K562 (cell line): ENCODE measurements around the gene TREH. TPM values are rescaled to one million over a fixed set of nuclear protein-coding genes. Genes with fewer than 3 reads are reported as not detected.

Source experiments
- ATAC-seq: fragments of 200-7000 bp; cut with Tn5 transposase; 3 replicates; pipeline ENCODE4 v1.9.1; 2020; ENCODE audit warnings: moderate library complexity
- BruUV-seq: library from RNA; stranded (reverse); fragments of 400-500 nt; replicated peaks from 2 replicates; lab custom pipeline; 2021; lab: Mats Ljungman, UMichigan
- CTCF ChIA-PET: fragments of 300-600 bp; formaldehyde crosslinking; extraction: SDS; loops from one replicate; lab custom pipeline; 2021; ENCODE audit warnings: low intra/inter-chr PET ratio; lab: Yijun Ruan, JAX
- POLR2A ChIA-PET: fragments of 300-600, 350-650 bp; sonication (Branson Sonifier 250); formaldehyde crosslinking; extraction: SDS; loops from one replicate; lab custom pipeline; 2021; ENCODE audit warnings: antibody characterized with exemption, inconsistent platforms; lab: Yijun Ruan, JAX
- DNase-seq, 4 experiments: peaks; one replicate each; pipeline versions ENCODE4 v3.0.0 to v3.0.0-alpha.2; 2011 to 2018; ENCODE audit warnings: low spot score in 3 of 4, mixed read lengths in 3 of 4; ENCODE audit errors: extremely low read depth in 1 of 4
- FAIRE-seq: peaks from 2 replicates; lab custom pipeline; 2011; peaks lifted over from hg19 to GRCh38; lab: Jason Lieb, UNC
- H2AFZ ChIP-seq: 2 replicates; pipeline ENCODE4 v1.6.0; 2011; ENCODE audit warnings: low read depth, low read length, control low read depth, inconsistent platforms
- H3K27ac ChIP-seq: fragments of 200-600 bp; 3 replicates; pipeline ENCODE4 v1.8.0; 2011; ENCODE audit warnings: low read depth, mild to moderate bottlenecking, control low read depth, inconsistent platforms, low read length, moderate library complexity, mixed read lengths; ENCODE audit errors: extremely low read depth
- H3K27me3 ChIP-seq, 2 experiments: fragments of 300-600 bp in 1 of 2; 2 replicates in 1 of 2; 3 replicates in 1 of 2; pipeline versions ENCODE4 v1.6.0 to v1.8.0; 2011; ENCODE audit warnings: inconsistent platforms in 2 of 2, low read length in 2 of 2, mild to moderate bottlenecking in 1 of 2, mixed read lengths in 1 of 2, moderate library complexity in 1 of 2; ENCODE audit not compliant: control insufficient read depth in 2 of 2, insufficient read depth in 2 of 2
- H3K36me3 ChIP-seq: fragments of 300-600 bp; 3 replicates; pipeline ENCODE4 v1.8.0; 2011; ENCODE audit warnings: mild to moderate bottlenecking, low read length, inconsistent platforms; ENCODE audit not compliant: control insufficient read depth, insufficient read depth
- H3K4me1 ChIP-seq, 2 experiments: fragments of 200-600 bp in 1 of 2; replicated peaks in 1 of 2; 2 replicates in 1 of 2; 3 replicates in 1 of 2; pipeline versions ENCODE4 v1.5.1 to v1.8.0; 2011; ENCODE audit warnings: inconsistent platforms in 2 of 2, low read length in 2 of 2, mild to moderate bottlenecking in 1 of 2, mixed read lengths in 1 of 2, moderate library complexity in 1 of 2; ENCODE audit not compliant: control insufficient read depth in 2 of 2, insufficient read depth in 2 of 2
- H3K4me2 ChIP-seq: 2 replicates; pipeline ENCODE4 v1.6.1; 2011; ENCODE audit warnings: low read length, control low read depth, inconsistent platforms, mixed read lengths; ENCODE audit not compliant: insufficient read depth
- H3K4me3 ChIP-seq: fragments of 200-600 bp; sonication (generic), shearing (Covaris generic); 2 replicates; pipeline ENCODE4 v1.5.1; 2016; ENCODE audit warnings: control low read depth, inconsistent platforms
- H3K79me2 ChIP-seq: fragments of 200-600 bp; 3 replicates; pipeline ENCODE4 v1.8.0; 2011; ENCODE audit warnings: low read length, inconsistent platforms; ENCODE audit not compliant: control insufficient read depth, insufficient read depth
- H3K9ac ChIP-seq, 2 experiments: 2 replicates each; pipeline versions ENCODE4 v1.6.0 to v1.6.1; 2011; ENCODE audit warnings: low read depth in 2 of 2, low read length in 2 of 2, control low read depth in 1 of 2, inconsistent platforms in 1 of 2, mild to moderate bottlenecking in 1 of 2, mixed read lengths in 1 of 2; ENCODE audit not compliant: insufficient read depth in 1 of 2
- H3K9me1 ChIP-seq: one replicate; pipeline ENCODE4 v1.6.0; 2011; ENCODE audit warnings: inconsistent platforms, mild to moderate bottlenecking, low read length, moderate library complexity; ENCODE audit not compliant: control insufficient read depth, insufficient read depth
- H3K9me3 ChIP-seq: replicated peaks from 2 replicates; pipeline ENCODE4 v1.5.1; 2011; ENCODE audit warnings: low read depth, low read length, inconsistent platforms; ENCODE audit not compliant: control insufficient read depth, insufficient read depth
- H4K20me1 ChIP-seq: replicated peaks from 2 replicates; pipeline ENCODE4 v1.6.1; 2011; ENCODE audit warnings: low read length, inconsistent platforms, mixed read lengths; ENCODE audit not compliant: control insufficient read depth, insufficient read depth
- EGR1 ChIP-seq: fragments of 450-650 bp; conservative IDR thresholded peaks from 2 replicates; pipeline ENCODE4 v1.6.1; 2017; ENCODE audit warnings: mild to moderate bottlenecking
- FOSL1 ChIP-seq: fragments of 200-800 bp; sonication (Bioruptor generic); conservative IDR thresholded peaks from 2 replicates; pipeline ENCODE4 v1.6.1; 2016; ENCODE audit warnings: missing genetic modification characterization, missing compliant biosample characterization
- IRF1 ChIP-seq: sonication (generic); formaldehyde crosslinking; IDR thresholded peaks from 2 replicates; pipeline ENCODE4 v1.8.0; 2022; ENCODE audit warnings: missing genetic modification reagents, mild to moderate bottlenecking, borderline replicate concordance
- JUND ChIP-seq, 2 experiments: IDR thresholded peaks; 2 replicates in 1 of 2; 3 replicates in 1 of 2; pipeline ENCODE4 v1.6.1; 2011; ENCODE audit warnings: borderline replicate concordance in 2 of 2, low read depth in 2 of 2, low read length in 2 of 2, improper control_type of control experiment in 1 of 2, missing biosample characterization in 1 of 2, missing genetic modification characterization in 1 of 2, missing genetic modification reagents in 1 of 2
- MCM5 ChIP-seq: fragments of 450-650 bp; IDR thresholded peaks from 2 replicates; pipeline ENCODE4 v1.6.1; 2016; ENCODE audit warnings: low read depth
- MTA3 ChIP-seq: fragments of 450-650 bp; formaldehyde crosslinking; IDR thresholded peaks from 2 replicates; pipeline ENCODE4 v1.6.1; 2017; ENCODE audit warnings: mild to moderate bottlenecking, borderline replicate concordance
- MXI1 ChIP-seq: IDR thresholded peaks from 2 replicates; pipeline ENCODE4 v1.6.1; 2011; ENCODE audit warnings: low read depth, mild to moderate bottlenecking, improper control_type of control experiment, low read length
- RFX1 ChIP-seq: fragments of 450-650 bp; IDR thresholded peaks from 2 replicates; pipeline ENCODE4 v1.6.1; 2016; ENCODE audit warnings: mild to moderate bottlenecking, moderate library complexity
- ZNF217 ChIP-seq: sonication (generic); formaldehyde crosslinking; IDR thresholded peaks from 2 replicates; pipeline ENCODE4 v1.8.0; 2022; ENCODE audit warnings: mild to moderate bottlenecking, missing genetic modification reagents
- ZNF282 ChIP-seq: sonication (generic); formaldehyde crosslinking; IDR thresholded peaks from 2 replicates; pipeline ENCODE4 v1.8.1; 2023; ENCODE audit warnings: missing genetic modification reagents
- WGBS: fragments of 100-300 bp; shearing (Covaris generic); methylation state at CpG from one replicate; pipeline ENCODE4 v1.1.6; 2016; ENCODE audit warnings: low coverage, mixed read lengths; ENCODE audit not compliant: insufficient coverage; ENCODE audit errors: missing lambda C conversion rate; 5-methylcytosine and 5-hydroxymethylcytosine counted together
- in situ Hi-C: fragments of 300-500 bp; cut with MboI; formaldehyde crosslinking; loops from 4 replicates; pipeline ENCODE4 v1.15.0; 2018; ENCODE audit warnings: inconsistent platforms, mixed read lengths
- intact Hi-C: fragments of 100-400 bp; cut with micrococcal nuclease; formaldehyde crosslinking; loops from 2 replicates; pipeline ENCODE4 v1.14.2; 2022
- polyA plus RNA-seq, 8 experiments: library from polyadenylated mRNA; depleted of rRNA in 4 of 8; stranded (reverse) in 5 of 8; unstranded in 3 of 8; fragments of >200 nt; fragmentation: Nextera tagmentation in 2 of 8; fragmentation: Illumina TruSeq in 1 of 8; extraction: Ambion mirVana in 2 of 8; extraction: Trizol in 1 of 8; gene quantifications; 2 replicates each; pipeline versions ENCODE4 v1.2.1 to v1.2.3, GENCODE V29; 2011 to 2014; ENCODE audit warnings: inconsistent platforms in 1 of 8, missing spikeins in 1 of 8
- total RNA-seq, 7 experiments: library from RNA; depleted of rRNA in 6 of 7; stranded (reverse); fragments of >200 nt in 6 of 7; fragmentation: Illumina TruSeq in 2 of 7; extraction: Trizol in 2 of 7; gene quantifications; 2 replicates each; pipeline versions ENCODE4 v1.2.1 to v1.2.3, GENCODE V29; 2011 to 2021; ENCODE audit warnings: low replicate concordance in 1 of 7
- TF ChIP-seq, protein P1 (sequence below), 2 experiments: fragments of 150-350 bp in 1 of 2; IDR thresholded peaks; 2 replicates each; pipeline ENCODE4 v1.6.1; 2012 to 2016; ENCODE audit warnings: low read depth in 2 of 2, low read length in 2 of 2, mild to moderate bottlenecking in 1 of 2, moderate library complexity in 1 of 2
- TF ChIP-seq, protein P2 (sequence below): fragments of 450-650 bp; IDR thresholded peaks from 2 replicates; pipeline ENCODE4 v1.6.1; 2017; ENCODE audit warnings: antibody characterized with exemption

Gene TREH
- total and polyA plus RNA-seq, 9 of the 15 experiments (the other 6 are each of a cell fraction or from before 2014, with no cell fraction given), result 0.09 to 0.20 (median 0.11) TPM; not detected in 6

- TF ChIP-seq MCM5, result no peak
- TF ChIP-seq ZNF282 (CRISPR knock-in tag), result no peak
- TF ChIP-seq MXI1, result no peak
- TF ChIP-seq, protein P1, sequence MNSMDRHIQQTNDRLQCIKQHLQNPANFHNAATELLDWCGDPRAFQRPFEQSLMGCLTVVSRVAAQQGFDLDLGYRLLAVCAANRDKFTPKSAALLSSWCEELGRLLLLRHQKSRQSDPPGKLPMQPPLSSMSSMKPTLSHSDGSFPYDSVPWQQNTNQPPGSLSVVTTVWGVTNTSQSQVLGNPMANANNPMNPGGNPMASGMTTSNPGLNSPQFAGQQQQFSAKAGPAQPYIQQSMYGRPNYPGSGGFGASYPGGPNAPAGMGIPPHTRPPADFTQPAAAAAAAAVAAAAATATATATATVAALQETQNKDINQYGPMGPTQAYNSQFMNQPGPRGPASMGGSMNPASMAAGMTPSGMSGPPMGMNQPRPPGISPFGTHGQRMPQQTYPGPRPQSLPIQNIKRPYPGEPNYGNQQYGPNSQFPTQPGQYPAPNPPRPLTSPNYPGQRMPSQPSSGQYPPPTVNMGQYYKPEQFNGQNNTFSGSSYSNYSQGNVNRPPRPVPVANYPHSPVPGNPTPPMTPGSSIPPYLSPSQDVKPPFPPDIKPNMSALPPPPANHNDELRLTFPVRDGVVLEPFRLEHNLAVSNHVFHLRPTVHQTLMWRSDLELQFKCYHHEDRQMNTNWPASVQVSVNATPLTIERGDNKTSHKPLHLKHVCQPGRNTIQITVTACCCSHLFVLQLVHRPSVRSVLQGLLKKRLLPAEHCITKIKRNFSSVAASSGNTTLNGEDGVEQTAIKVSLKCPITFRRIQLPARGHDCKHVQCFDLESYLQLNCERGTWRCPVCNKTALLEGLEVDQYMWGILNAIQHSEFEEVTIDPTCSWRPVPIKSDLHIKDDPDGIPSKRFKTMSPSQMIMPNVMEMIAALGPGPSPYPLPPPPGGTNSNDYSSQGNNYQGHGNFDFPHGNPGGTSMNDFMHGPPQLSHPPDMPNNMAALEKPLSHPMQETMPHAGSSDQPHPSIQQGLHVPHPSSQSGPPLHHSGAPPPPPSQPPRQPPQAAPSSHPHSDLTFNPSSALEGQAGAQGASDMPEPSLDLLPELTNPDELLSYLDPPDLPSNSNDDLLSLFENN (IDR thresholded peaks at IDR 0.05; ENCODE audit: low read depth in 2 of 2, low read length in 2 of 2), result 0 out of 4 replicates have a peak, but pooled peaks of 1 of the 2 experiments have one; percentile 22
- TF ChIP-seq ZNF217 (CRISPR knock-in tag), result no peak
- TF ChIP-seq, all 486 proteins: peak for 62
These were observed 44.8 kb downstream of the TREH start (continued) for GRCh38 chr11:118634431-118635236.

GRCh38 chr11:118633979-118634378 lies 45.5 kb downstream of the TREH start:
- Histone ChIP-seq H3K27me3 (no peaks in the 10 kb centered on the region), H3K4me2 (peak overlapping the region; percentile 68), H3K4me3 (no peak overlapping the region), H3K9ac (peak overlapping the region; percentile 8 to 86; a peak in 1 of 4 replicates), H3K4me1 (peaks cover 24 to 25% of the 10 kb centered on the region in 2 experiments; a peak in 4 of 5 replicates), H3K27ac (no peak overlapping the region), H3K36me3 (peaks cover 31% of the 10 kb centered on the region; the same call in 2 of the 3 replicates), H3K79me2 (no peaks in the 10 kb centered on the region), H4K20me1 (peaks cover 5% of the 10 kb centered on the region; the same call in 1 of the 2 replicates), H2AFZ (no peak overlapping the region)
- POLR2A ChIA-PET, result interaction anchor here (0.7 to 1.8 kb wide), 7 partner anchors 9 to 302 kb away, joined by 3 to 6 read pairs (median 5); no protein-coding TSS in a partner anchor
- ATAC-seq (no peak), DNase-seq (peak in 3 of 4 experiments; percentile 20 to 32 (median 25))
- intact Hi-C loops, result no loop called here
- WGBS, result 38% methylated on average over 4 of the region's 4 CpGs
- in situ Hi-C loops, result no loop called here
- CTCF ChIA-PET, result no interaction called here
- BruUV-seq, result no TSS peak
- TF ChIP-seq JUND (IDR thresholded peaks at IDR 0.05; ENCODE audit: borderline replicate concordance, low read depth, low read length) (peak; percentile 39; the same call in 1 of the 2 replicates), JUND (tag; IDR thresholded peaks at IDR 0.05; ENCODE audit: borderline replicate concordance, low read depth, low read length) (0 out of 3 replicates have a peak, but pooled peaks have one; percentile 30), RFX1 (peak; percentile 63; the same call in 1 of the 2 replicates), FOSL1 (tag) (peak; percentile 67; the same call in 1 of the 2 replicates), IRF1 (CRISPR knock-in tag) (no peak), MTA3 (no peak), EGR1 (peak; percentile 40)
- TF ChIP-seq, protein P2, sequence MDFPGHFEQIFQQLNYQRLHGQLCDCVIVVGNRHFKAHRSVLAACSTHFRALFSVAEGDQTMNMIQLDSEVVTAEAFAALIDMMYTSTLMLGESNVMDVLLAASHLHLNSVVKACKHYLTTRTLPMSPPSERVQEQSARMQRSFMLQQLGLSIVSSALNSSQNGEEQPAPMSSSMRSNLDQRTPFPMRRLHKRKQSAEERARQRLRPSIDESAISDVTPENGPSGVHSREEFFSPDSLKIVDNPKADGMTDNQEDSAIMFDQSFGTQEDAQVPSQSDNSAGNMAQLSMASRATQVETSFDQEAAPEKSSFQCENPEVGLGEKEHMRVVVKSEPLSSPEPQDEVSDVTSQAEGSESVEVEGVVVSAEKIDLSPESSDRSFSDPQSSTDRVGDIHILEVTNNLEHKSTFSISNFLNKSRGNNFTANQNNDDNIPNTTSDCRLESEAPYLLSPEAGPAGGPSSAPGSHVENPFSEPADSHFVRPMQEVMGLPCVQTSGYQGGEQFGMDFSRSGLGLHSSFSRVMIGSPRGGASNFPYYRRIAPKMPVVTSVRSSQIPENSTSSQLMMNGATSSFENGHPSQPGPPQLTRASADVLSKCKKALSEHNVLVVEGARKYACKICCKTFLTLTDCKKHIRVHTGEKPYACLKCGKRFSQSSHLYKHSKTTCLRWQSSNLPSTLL, result no peak
- TF ChIP-seq, all 486 proteins: peak for 4
- no peak for FAIRE-seq
- H3K9me3 ChIP-seq, result no peaks in the 10 kb centered on the region
- peaks cover 3% of the 10 kb centered on the region for H3K9me1 ChIP-seq
